PC-3 (cell line): ENCODE data around the gene EFCAB6.

Experiments
- CTCF ChIP-seq: fragments of 300-600 bp; sonication (generic); conservative IDR thresholded peaks from 2 replicates; pipeline ENCODE4 v1.5.1; 2017; ENCODE audit warnings: antibody characterized with exemption, low read depth, mild to moderate bottlenecking, low read length
- EZH2phosphoT487 ChIP-seq: fragments of 300-600 bp; sonication (generic); IDR thresholded peaks from 2 replicates; pipeline ENCODE4 v1.6.1; 2018; ENCODE audit warnings: mild to moderate bottlenecking, antibody characterized with exemption, low read length, borderline replicate concordance

- no peak for TF ChIP-seq CTCF
- TF ChIP-seq EZH2phosphoT487: no peak
Measured at GRCh38 chr22:43860831-43861230, 48.7 kb upstream of the EFCAB6 start.
